GM18505 (cell line): ENCODE data around the gene PPP2R5E.
A peak's percentile ranks its signal among the peaks of the same experiment; 100 is the strongest.

Experiments used
- ATAC-seq: cut with Tn5 transposase; IDR thresholded peaks from one replicate; pipeline ENCODE4 v1.9.1; 2021; ENCODE audit not compliant: unreplicated experiment
- POLR2A ChIP-seq: IDR thresholded peaks from 4 replicates; pipeline ENCODE4 v1.6.1; 2011; ENCODE audit warnings: borderline replicate concordance; ENCODE audit not compliant: insufficient read depth, insufficient read length; ENCODE audit errors: extremely low read depth

Gene PPP2R5E

GRCh38 chr14:63474111-63474510 lies 69.1 kb downstream of the PPP2R5E start:
- no peak for ATAC-seq
- no peak for TF ChIP-seq POLR2A

- ATAC-seq: no peak
Measured at GRCh38 chr14:63472986-63473788, 70.0 kb downstream of the PPP2R5E start.

GRCh38 chr14:63470962-63471793 lies 72.0 kb downstream of the PPP2R5E start:
- ATAC-seq: peak; percentile 84
- TF ChIP-seq POLR2A: no peak

More at GRCh38 chr14:63472986-63473788, 70.0 kb downstream of the PPP2R5E start:
- TF ChIP-seq POLR2A: no peak

- ATAC-seq: no peak
- TF ChIP-seq POLR2A: no peak
Measured at GRCh38 chr14:63468294-63468693, 74.9 kb downstream of the PPP2R5E start.

GRCh38 chr14:63467440-63468072 lies 75.6 kb downstream of the PPP2R5E start:
- TF ChIP-seq POLR2A: no peak
- ATAC-seq: no peak

- TF ChIP-seq POLR2A: no peak
- ATAC-seq: no peak
Measured at GRCh38 chr14:63465347-63465746, 77.8 kb downstream of the PPP2R5E start.

- no peak for ATAC-seq
- TF ChIP-seq POLR2A: no peak
Measured at GRCh38 chr14:63460680-63461369, 82.4 kb downstream of the PPP2R5E start.

GRCh38 chr14:63459738-63460137 lies 83.4 kb downstream of the PPP2R5E start:
- no peak for TF ChIP-seq POLR2A
- ATAC-seq: no peak

GRCh38 chr14:63457498-63457897 lies 85.7 kb downstream of the PPP2R5E start:
- TF ChIP-seq POLR2A: no peak
- ATAC-seq: no peak

GRCh38 chr14:63454863-63455622 lies 88.1 kb downstream of the PPP2R5E start:
- peak; percentile 73 for ATAC-seq
- no peak for TF ChIP-seq POLR2A

- no peak for ATAC-seq
- no peak for TF ChIP-seq POLR2A
Measured at GRCh38 chr14:63454436-63454835, 88.7 kb downstream of the PPP2R5E start.

- no peak for ATAC-seq
- TF ChIP-seq POLR2A: no peak
Measured at GRCh38 chr14:63453443-63453936, 89.7 kb downstream of the PPP2R5E start.
